Hematopoietic multipotent progenitor cell treated with erythropoietin and hydrocortisone succinate and interleukin-3 and kit ligand, for 8 days (in vitro differentiated cells): ENCODE data around the gene GRIA1.

Experiments used
- DNase-seq: peaks from one replicate; pipeline ENCODE4 v3.0.0-alpha.2; 2015

GRIA1 gene

DNA sequence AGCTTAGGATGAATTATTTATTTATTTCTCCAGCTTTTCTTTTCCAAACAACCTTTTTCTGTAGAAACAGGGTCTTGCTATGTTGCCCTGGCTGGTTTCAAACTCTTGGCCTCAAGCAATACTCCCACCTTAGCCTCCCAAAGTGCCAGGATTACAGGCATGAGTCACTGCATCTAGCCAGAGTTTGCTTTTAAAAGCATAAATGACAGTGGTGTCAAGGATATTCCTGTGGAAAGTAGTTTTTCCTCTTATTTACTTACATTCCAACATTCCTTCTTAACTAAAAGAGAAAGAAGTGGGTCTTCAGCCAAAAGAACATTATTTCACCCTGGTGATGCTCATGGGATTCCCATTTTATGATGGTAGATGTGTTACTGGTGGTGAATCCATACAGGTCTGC is 62.4 kb downstream of the GRIA1 start:
- DNase-seq, result no peak

DNA sequence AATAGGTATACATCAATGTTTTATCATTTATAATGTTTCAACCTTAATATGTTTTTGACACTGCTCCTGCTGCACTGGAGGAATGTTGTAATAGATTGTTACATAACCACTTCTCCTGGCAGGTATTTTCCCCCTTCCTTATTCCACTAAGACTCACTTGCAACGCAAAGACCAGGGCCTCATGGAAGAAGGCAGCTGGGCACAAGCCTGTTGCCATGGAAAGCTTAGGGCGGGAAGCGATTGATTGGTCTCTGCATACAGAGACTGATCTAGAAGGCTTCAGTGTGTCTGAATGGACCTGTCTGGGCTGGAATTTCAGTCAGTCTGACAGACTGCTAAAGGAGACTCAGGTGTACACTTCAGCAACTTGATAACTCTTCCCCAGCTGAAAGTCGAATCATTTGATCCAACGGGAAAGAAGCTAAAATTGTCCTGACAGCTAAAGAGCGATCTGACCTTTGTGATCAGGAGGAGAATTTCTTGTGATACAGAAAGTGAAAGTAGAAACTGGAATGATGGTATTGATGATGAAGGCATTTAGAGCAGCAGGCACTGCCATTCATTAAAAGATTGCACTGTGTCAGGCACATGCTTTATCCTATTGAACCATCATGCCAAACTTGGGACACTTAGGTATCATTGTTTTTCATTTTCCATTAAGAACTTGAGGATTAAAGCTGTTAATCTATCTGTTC is 65.1 kb downstream of the GRIA1 start:
- DNase-seq, result no peak

DNA sequence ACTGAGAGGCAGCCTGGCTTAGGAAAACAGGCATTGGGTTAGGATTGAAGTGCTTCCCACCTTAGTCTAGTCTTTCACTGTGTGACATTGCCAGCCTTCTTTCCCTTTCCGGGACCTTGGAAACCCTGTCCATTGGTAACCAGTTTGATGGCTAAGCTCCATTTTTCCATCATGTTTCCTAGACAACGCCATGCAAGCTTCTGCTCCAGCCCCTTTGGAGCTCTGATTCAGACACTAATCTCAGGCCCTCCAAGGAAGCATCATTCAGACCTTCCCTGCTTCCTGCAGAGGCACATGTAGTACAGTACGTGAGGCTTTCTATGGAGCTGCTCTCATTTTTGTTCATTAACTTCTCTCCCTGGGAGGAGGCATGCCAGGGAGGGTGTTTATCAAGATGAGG is 68.5 kb downstream of the GRIA1 start:
- no peak for DNase-seq

DNA sequence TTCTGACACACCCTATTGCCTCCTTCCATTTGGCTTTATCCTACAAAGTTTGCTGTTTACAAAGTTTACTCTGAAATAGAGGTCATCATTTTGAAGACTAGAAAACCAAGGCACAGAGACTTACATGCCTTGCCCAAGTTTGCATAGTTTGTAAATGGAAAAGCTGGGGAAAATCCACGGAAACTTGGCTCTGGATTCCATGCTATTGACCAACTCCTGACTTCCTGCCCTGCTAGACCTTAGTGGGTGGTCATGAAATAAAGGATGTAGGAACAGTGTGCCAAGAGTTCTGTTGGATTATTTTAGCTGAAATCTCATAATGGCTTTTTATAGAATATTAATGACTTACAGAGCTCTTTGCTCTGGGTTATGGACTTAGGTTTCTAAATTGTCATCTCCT is 69.5 kb downstream of the GRIA1 start:
- DNase-seq, result no peak

DNA sequence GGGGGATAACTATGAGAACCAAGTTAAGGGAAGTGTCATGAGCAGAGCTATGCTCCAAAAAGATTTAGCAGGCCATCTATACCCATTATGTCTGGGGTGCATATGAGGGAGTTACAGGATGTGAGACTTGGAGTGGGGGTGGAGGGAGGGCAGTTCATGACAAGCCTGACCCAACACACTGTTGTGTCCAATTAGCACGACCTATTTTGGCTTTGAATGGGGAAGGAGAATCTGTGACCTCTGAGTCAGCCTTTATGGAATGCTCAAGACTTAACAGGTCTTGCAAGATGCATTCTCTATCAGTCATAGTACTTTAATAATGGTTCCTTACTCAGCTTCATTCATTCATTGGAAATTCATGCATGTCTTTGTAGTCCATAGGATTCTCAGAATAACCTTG is 71.7 kb downstream of the GRIA1 start:
- DNase-seq, result no peak

DNA sequence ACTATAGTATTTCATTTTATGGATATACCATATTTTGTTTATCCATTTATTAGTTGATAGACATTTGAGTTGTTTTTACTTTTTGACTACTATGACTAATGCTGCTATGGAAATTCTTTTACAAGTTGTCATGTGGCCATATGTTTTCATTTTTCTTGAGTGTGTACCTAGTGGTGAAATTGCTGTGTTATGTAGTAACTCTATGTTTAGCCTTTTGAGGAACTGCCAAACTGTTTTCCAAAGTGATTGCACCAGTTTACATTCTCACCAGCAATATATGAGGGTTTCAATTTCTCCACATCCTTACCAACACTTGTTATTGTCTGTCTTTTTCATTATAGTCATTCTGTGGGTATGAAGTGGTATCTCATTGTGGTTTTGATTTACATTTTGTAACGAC is 75.4 kb downstream of the GRIA1 start:
- DNase-seq, result no peak

DNA sequence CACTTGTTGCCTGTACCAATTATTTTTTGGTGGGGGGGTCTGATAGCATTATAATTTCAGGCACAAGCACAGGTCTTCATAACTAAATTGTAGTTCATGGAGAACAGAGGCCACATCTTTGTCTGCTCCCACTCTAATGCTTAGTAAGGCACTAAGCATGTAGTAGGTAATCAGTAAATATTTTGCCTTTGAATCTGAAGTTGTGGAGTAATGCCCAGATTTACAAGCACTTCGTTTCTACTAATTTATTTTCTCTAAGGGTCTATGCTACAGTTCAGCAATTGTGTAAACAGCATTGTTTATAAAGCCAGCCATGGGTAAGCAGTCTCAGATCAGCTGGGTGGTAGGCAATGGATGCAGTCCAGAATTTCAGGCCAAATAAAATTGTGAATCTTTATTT is 78.6 kb downstream of the GRIA1 start:
- DNase-seq, result no peak

DNA sequence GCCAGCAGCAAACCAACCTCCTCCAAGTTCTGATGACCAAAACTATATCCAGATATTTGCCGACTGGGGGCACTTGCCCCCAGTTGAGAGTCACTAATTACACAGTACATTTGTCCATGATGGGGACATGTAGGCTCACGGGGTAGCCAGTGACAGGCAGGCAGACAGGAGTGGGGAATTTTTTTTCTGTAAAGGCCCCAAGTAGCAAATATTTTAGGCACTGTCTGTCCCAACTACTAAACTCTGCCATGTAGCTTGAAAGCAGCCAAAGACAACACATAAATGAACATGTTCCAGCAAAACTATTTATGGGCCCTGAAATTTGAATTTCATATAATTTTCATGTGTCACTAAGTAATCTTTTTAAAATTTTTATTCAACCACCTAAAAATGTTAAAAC is 80.7 kb downstream of the GRIA1 start:
- DNase-seq, result no peak

DNA sequence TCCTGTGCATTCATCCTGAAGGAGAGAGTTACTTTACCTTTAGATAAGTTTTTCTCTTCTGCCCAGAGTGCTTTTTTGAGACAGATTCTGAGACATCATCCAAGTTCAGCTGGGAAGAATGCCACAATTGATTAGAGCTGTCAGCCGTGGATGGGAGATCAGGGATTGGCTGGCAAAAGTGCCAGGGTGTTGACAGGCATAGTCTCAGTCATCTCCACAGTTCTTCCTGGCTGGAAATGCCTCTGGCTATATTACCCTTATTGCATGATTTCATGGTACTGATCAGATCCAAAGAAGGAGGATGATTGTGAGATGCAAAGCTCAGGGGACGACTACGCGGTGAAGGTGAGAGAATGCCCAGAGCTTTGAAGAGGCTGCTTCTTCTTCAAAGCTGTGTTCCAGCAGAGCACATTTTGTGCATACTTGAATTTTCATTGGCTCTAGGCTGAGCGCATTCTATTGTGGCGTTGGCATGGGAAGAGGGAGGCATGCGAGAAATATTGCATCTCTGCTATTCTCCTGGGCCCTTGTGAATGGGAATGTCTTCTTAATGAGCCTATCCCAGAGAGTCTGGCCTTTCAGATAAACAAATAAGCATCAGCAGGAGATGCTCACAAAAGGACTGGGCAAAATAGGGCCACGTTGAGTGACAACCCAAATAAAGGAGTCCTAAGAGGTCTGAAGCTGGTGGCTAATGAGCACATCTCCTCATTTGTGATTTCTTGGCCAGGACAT is 82.1 kb downstream of the GRIA1 start:
- no peak for DNase-seq

DNA sequence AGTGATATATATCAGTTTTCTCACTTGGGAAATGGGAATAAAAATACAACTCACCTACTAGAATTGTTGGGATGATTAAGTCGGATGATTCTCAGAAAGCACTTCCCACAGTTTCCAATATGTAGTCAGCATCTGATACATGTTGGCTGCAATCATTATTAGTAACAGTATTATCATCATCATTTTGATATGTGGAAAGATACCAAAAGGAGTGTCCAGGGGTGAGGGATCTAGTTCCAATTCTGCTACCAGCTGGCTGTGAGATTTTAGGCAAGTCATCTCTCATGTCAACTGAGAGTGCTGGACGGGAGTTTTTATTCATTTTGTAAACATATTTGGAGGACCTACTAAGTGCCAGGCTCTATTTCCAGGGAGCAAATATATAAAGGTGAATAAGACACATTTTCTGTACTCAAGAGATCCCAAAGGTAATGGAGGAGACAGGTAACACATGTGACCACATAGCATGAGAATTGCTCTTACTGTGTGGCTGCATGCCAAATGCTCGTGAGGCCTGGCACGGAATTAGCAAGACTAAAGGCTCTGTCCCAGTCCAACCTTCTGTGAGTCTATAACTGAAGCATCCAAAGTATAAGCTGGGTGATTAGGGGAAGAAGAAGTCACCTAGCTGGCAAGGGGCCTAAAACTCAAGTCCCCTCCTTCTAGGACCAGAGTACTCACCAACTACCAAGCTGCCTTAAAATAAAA is 83.0 kb downstream of the GRIA1 start:
- DNase-seq, result no peak

DNA sequence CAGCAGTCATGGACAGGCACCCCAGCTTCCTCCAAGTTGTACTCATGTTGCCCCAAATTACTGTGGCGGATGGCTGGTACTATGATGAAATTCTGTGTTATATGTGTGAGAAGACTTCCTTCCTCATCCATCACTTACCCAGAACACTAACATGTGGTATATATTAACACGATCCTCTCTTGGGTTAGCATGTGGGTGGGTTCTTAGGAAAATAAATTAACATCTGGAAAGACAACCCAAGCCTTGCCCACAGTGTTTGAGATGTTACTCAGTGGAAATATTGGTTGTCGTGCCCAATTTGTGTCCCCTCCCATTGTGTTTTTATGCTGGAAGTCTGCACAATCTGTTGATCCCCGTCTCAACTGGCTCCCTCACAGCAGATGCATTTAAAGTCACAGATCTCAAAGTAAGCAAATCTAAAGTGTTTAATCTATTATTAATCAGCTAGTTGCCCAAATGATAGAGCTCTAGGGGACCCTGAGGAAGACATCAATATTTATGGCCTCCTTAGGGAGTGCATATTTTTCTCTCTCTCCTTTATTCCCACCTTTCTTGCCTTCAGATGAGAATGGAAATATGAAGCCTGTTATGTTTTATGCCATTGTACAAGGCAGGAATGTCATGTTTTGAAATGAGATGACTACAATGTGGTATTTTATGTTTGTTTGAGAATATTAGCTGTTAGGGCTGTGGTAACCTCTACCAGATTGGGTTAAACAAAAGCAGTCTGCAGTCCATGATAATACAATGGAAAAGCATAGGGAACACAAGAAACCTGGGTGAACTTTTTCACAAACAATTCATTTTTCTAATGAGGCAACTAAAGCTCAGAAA is 93.9 kb downstream of the GRIA1 start:
- DNase-seq, result no peak

DNA sequence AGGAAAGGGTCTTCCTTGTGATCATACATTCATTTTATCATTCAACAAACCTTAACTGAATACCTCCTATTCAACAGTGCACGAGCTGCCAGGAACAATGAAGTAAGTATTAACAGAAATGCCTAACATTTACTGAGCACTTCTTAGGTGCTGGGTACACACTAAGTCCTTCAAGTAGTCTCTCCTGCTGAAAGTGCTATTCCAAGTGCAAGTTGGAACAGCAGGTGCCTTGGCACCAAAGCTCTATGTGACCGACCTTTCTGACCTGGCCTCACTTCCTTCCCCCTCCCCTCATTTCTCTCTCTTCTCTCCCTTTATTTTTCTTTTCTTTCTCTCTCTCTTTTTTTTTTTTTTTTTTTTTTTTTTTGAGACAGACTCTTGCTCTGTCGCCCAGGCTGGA is 94.5 kb downstream of the GRIA1 start:
- no peak for DNase-seq

DNA sequence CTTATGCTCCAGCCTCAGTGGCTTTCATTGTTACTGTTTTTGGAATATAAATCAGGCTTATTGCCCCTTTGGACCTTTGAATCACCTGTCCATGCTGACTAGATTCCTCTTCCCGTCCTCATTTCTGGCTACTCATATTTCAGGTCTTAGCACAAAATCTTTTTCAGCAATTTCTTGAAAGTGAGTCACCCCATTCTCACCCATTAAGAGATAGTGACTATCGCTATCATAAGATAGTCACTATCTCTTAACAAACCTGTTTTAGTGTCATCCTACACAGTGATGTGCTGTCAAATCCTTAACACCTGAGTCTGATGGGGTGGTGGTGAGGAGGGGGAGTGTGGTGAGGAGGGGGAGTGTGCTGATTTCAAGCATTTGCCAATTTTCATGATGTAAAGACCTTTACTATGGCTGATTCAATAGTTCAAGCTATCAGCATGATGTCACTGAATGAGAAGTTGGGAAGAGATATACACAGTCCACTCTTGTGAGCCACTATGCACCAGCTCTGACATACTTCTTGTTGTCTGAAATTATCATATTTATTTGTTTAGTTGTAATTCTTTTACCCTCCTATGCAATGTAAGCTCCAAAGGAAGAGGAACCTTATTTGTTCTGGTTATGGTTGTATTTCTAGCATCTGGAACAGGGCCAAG is 95.3 kb downstream of the GRIA1 start:
- DNase-seq, result no peak

DNA sequence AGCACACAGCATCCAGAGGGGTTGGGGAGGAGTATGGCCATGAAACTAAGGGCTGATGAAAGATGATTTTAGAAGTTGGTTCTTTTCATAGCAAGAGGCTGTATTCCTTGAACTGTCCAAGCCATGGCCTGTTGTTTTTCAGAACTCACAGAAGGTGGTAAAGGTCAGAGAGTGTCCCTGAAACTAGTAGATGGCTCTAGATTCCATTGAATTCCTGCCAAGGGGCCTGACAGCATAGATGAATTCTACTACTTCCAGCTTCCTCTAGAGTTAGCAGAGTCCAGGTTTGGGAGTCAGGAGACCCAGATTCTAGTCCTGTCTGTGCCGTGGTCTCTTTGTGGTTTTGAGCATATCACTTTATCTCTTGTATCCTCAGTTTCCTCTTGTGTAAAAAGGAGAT is 101.6 kb downstream of the GRIA1 start:
- DNase-seq, result no peak

DNA sequence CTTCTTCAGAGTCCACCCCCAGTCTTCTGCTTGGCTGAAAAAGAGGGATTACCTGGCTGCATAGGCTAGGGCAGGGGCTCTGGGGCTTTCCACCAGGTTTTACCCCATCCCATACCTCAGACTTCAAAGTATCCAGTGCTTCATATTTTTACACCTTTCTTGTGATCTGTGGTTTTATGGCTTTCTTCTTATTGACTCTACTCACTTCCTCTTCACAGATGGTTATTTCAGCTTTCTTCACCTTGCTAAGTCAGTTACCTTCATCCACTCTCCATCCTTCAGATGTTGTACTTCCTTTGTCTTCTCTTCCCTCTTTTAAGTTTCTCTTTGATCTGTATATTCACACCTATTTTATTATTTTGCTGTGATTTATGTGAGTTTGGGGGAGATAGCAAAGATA is 104.3 kb downstream of the GRIA1 start:
- DNase-seq, result no peak

DNA sequence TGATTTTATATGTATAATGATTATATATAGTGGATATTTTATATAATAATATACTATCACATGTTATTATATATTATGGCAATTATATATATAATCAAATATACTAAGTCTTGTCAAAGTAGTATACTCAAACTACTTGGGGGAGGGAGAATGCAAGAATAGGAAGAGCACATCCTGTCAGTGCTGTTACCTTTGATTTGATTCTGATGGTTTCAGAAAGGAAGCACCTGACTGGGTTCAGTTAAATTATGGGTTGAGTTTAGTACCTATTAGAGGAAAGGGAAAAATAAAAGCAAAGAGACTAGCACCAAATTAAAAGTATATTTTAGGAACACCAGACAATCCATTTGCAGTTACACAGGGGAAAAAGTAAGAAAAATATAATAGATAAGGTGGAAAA is 107.6 kb downstream of the GRIA1 start:
- DNase-seq, result no peak

DNA sequence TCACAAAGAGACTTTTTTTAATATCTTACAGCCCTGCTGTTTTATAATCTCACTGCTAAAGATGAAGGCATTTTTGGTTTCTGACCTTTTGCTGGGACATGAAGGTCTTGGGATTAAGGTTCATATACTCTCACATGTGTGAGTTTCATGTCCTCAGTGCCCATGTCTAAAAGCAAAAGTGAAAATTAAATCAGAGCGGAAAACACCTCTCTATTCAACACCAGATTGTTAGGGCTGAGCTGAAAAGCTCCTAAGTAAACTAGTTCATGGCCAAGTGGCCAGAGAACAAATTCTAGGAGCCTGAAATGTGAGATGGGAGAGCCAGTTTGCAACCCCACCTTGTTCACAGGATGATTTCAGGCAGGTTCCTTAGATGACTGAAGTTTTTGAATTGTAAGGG is 110.9 kb downstream of the GRIA1 start:
- DNase-seq, result no peak

DNA sequence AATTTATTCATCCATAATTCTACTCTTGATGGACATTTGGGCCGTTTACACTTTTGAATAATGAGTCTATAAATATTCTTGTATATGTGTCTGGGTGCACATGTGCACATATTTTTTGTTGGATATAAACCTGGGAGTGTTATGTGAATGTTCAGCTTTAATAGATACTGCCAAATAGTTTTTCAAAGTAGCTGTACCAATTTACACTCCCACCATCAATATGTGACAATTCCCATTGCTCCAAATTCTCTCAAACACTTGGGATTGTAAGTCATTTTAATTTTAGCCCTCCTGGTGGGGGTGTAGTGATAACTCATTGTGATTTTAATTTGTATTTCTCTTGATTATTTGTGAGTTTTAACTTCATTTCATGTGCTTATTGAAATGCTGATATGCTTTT is 114.9 kb downstream of the GRIA1 start:
- DNase-seq, result no peak

DNA sequence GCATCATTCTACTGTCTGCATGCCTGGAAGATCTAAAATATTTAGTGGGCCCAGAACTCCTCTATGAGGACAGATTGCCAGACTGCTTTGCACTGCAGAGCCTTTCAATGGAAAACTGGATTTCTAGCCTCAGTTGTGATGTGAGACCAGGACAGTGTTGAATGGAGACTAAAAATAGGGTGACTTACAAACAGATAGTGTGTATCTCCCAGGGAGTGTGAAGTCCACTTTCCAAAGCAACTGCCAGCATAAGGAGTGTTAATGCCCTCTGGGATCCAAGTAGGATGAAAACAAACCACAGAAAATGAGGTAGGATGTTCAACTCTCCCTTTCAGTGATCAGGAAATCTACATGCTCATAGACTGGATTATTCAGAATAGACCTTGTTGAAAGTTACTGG is 119.5 kb downstream of the GRIA1 start:
- DNase-seq, result no peak

DNA sequence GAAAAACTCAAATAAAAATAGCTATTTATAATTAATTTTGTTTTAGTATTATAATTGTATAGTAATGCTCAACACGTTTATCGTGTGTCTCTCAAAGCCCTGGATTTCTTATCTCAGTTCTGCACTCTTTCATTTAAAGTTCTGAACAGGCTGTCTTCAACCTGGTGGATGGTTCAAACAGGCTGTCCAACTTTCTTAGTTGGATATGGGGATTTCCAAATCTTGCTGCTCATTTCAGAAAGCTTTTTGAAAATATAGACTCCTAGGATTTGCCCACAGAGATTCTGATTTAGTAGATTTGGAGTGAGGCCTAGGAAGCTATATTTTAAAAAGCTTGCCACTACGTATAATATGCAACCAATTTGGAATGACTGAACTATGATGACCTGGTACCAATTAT is 120.3 kb downstream of the GRIA1 start:
- no peak for DNase-seq

DNA sequence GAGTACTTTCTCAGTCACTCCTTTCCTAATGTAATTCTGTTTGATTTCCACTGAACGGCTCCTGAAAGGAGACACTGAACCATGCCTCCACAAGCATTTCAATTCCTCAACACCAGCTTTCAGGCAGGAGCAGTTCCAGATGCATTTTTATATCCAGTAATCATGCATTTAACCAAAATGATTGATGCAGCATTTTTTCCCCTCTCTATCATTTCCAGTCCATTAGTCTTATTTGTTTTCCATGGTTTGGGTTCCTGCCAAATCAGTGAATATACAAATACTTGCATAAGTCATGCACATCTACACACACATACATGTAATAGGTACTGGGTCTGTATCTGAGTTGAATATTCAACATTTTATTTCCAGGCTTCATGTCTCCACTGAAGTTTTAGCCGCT is 122.7 kb downstream of the GRIA1 start:
- no peak for DNase-seq

DNA sequence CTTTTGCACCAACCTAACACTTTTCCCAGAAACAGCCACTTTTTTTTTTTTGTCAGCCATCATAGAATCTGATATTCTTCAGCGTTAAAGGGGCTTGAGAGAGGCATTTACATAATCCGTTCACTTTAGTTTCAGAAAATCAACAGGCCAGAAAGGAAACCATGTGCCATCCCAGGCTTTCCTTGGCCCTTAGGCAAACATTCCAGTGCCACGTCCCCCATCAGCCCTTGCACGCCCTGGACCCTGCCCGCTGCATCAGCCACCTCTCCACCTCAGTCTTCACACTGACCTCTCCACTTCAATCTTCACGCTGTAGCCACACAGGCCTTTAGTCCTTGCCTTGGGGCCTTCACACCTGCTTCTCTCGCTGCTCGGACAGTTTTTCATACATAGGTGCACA is 123.2 kb downstream of the GRIA1 start:
- DNase-seq, result no peak

DNA sequence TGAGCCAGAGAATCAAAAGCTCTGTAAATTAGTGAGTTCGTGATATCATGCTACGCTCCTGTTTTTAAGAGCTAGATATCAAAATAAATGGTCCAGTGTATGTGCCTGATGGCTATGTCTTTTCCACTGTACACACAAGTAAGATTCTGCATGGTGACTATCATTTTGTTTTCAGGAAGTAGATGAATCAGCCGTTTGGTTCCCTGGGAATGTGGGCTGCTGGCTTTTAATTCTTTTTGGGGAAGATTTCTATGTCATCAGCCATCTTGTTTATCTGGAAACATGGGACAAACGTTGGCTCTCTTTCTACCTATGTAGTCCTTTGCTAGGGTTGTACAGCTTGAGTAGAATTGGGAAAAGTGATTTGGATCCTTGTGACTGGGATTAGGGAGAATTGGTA is 126.7 kb downstream of the GRIA1 start:
- no peak for DNase-seq
